Chondrocyte (in vitro differentiated cells): Measurements from ENCODE around the gene NOP14. TPM values are rescaled to one million over a fixed set of nuclear protein-coding genes. Genes with fewer than 3 reads are reported as not detected.
A peak's percentile ranks its signal among the peaks of the same experiment; 100 is the strongest.

Source experiments
- DNase-seq: peaks from one replicate; pipeline ENCODE4 v3.0.0; 2021; ENCODE audit warnings: mixed read lengths, low spot score
- H3K27ac Mint-ChIP-seq: one replicate; pipeline ENCODE4 v1.8.0; 2021; ENCODE audit warnings: mild to moderate bottlenecking, moderate library complexity, mixed read lengths; ENCODE audit not compliant: unreplicated experiment
- H3K27me3 Mint-ChIP-seq: 2 replicates; pipeline ENCODE4 v1.8.0; 2021; ENCODE audit warnings: low read depth, mixed read lengths
- H3K36me3 Mint-ChIP-seq: 2 replicates; pipeline ENCODE4 v1.8.0; 2021; ENCODE audit warnings: low read depth, mixed read lengths
- H3K4me1 Mint-ChIP-seq: 2 replicates; pipeline ENCODE4 v1.8.0; 2021; ENCODE audit warnings: low read depth, mild to moderate bottlenecking, mixed read lengths
- H3K4me3 Mint-ChIP-seq: one replicate; pipeline ENCODE4 v1.8.0; 2021; ENCODE audit warnings: mild to moderate bottlenecking, moderate library complexity, mixed read lengths; ENCODE audit not compliant: unreplicated experiment
- H3K9me3 Mint-ChIP-seq: 2 replicates; pipeline ENCODE4 v1.8.0; 2021; ENCODE audit warnings: low read depth, mixed read lengths
- CTCF ChIP-seq: fragments of 200-600 bp; sonication (generic); IDR thresholded peaks from 2 replicates; pipeline ENCODE4 v1.5.0; 2021; ENCODE audit warnings: antibody characterized with exemption, mild to moderate bottlenecking, moderate library complexity
- total RNA-seq: library from RNA; stranded (reverse); gene quantifications from 3 replicates; pipeline ENCODE4 v1.2.1, GENCODE V29; 2021

The NOP14 gene
- total RNA-seq, 1 donor from 2014 or later, result 22.2 TPM

GRCh38 chr4:2965262-2965661 lies 2.1 kb upstream of the NOP14 start:
- no peak for TF ChIP-seq CTCF
- no peaks in the 10 kb centered on the region for H3K36me3 Mint-ChIP-seq
- DNase-seq, result no peak
- peaks cover 28% of the 10 kb centered on the region for H3K4me1 Mint-ChIP-seq
- no peaks in the 10 kb centered on the region for H3K27me3 Mint-ChIP-seq
- H3K9me3 Mint-ChIP-seq, result no peaks in the 10 kb centered on the region
- peak overlapping the region; percentile 51 for H3K4me3 Mint-ChIP-seq
- H3K27ac Mint-ChIP-seq, result no peak overlapping the region

- Mint-ChIP-seq H3K27ac (peak overlapping the region; percentile 78), H3K4me1 (peaks cover 28% of the 10 kb centered on the region), H3K9me3 (no peaks in the 10 kb centered on the region), H3K4me3 (peak overlapping the region; percentile 92), H3K27me3 (no peaks in the 10 kb centered on the region), H3K36me3 (no peaks in the 10 kb centered on the region)
- DNase-seq, result no peak
- TF ChIP-seq CTCF, result no peak
These were observed 1.6 kb upstream of the NOP14 start for GRCh38 chr4:2964706-2965258.

- H3K27me3 Mint-ChIP-seq, result no peaks in the 10 kb centered on the region
- H3K4me3 Mint-ChIP-seq, result peak overlapping the region; percentile 92
- H3K36me3 Mint-ChIP-seq, result no peaks in the 10 kb centered on the region
- H3K4me1 Mint-ChIP-seq, result peaks cover 32% of the 10 kb centered on the region
- H3K27ac Mint-ChIP-seq, result peak overlapping the region; percentile 78
- no peak for TF ChIP-seq CTCF
- DNase-seq, result no peak
- H3K9me3 Mint-ChIP-seq, result no peaks in the 10 kb centered on the region
These were observed 813 bp upstream of the NOP14 start for GRCh38 chr4:2963966-2964471.

GRCh38 chr4:2962614-2963174 lies 512 bp downstream of the NOP14 start:
- Mint-ChIP-seq H3K4me1 (peaks cover 42% of the 10 kb centered on the region), H3K4me3 (peak overlapping the region; percentile 86), H3K27ac (peak overlapping the region; percentile 95), H3K9me3 (no peaks in the 10 kb centered on the region), H3K36me3 (no peaks in the 10 kb centered on the region), H3K27me3 (no peaks in the 10 kb centered on the region)
- no peak for TF ChIP-seq CTCF
- DNase-seq, result no peak

GRCh38 chr4:2961811-2962441 lies 1.3 kb downstream of the NOP14 start:
- Mint-ChIP-seq H3K27me3 (no peaks in the 10 kb centered on the region), H3K4me1 (peaks cover 45% of the 10 kb centered on the region), H3K27ac (peak overlapping the region; percentile 95), H3K4me3 (peak overlapping the region; percentile 86), H3K36me3 (peaks cover 4% of the 10 kb centered on the region), H3K9me3 (no peaks in the 10 kb centered on the region)
- no peak for DNase-seq
- peak; percentile 42 for TF ChIP-seq CTCF
